ENCODE measurements around the gene ARHGEF4. TPM values are rescaled to one million over a fixed set of nuclear protein-coding genes. Genes with fewer than 3 reads are reported as not detected.
A peak's percentile ranks its signal among the peaks of the same experiment; 100 is the strongest.

ARHGEF4 gene
- total RNA-seq, 6 experiments from 2014 or later = 0.44 to 6.7 (median 0.67) TPM; not detected in 2

GRCh38 chr2:130843321-130843985 lies 6.7 kb downstream of the ARHGEF4 start:
- WGBS (ENCODE audit: insufficient coverage, low coverage, low lambda C conversion rate, missing lambda C conversion rate) = 73% methylated on average over 8 of the region's 12 CpGs
- DNase-seq = no peak
- no peaks in the 10 kb centered on the region for H3K4me1 ChIP-seq
- no peaks in the 10 kb centered on the region for H3K9me3 ChIP-seq
- H3K36me3 ChIP-seq = no peaks in the 10 kb centered on the region
- no peaks in the 10 kb centered on the region for H3K27me3 ChIP-seq
- H3K4me3 ChIP-seq = no peak overlapping the region
- intact Hi-C loops (cut with DNase I) = no loop called here
- TF ChIP-seq CTCF (IDR thresholded peaks at IDR 0.05) (no peak), POLR2A (IDR thresholded peaks at IDR 0.05) (no peak)
- ATAC-seq = no peak
- H3K27ac ChIP-seq = no peak overlapping the region

DNA sequence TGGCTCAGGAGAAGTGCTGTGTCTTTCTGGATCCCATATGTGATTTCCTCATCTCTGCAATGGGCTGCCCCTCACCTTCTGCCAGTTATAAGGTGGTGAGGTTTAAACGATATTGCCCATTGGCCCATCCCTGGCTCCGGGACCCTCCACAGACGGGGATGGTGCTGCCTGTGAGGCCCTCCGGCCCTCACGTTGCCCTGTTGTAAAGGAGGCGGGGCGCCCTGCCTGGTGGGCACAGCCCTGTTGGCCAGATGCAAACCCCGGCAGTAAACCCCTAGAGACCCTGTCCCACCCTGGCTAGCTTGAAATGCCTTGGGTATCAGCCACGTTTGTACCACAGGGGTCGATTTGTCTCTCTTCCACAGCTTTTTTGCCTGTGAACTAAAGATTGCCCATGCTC lies 7.4 kb downstream of the ARHGEF4 start:
- peak in 1 of 3 donors; percentile 3 for DNase-seq
- WGBS (ENCODE audit: insufficient coverage, low coverage, low lambda C conversion rate, missing lambda C conversion rate) = 41% methylated on average over 3 of the region's 10 CpGs

DNA sequence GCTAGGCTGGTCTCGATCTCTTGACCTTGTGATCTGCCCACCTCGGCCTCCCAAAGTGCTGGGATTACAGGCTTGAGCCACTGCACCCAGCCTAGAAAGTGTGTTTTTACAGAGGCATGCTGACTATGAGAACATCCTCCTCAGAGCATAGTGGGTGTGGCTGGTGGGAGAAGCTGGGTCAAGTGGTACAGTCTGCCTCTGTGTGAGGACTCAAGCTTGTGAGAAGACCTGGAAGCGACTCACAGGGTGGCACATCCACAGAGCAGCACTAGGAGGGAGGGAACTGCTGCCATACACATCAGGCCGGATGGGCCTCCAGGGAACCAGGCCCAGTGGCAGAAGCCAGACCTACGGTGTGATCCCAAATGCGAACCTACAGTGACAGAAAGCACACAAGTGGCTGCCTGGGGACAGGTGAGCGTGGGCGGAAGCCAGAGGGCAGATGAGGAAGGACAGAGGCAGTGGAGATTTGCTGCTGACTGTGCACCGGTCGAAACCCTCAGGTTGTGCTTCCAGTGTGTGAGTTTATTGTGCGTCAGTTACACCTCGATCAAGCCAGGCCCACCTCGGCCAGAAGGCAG lies 8.9 kb downstream of the ARHGEF4 start:
- Histone ChIP-seq H3K4me1 (no peaks in the 10 kb centered on the region), H3K27me3 (no peaks in the 10 kb centered on the region), H3K27ac (no peak overlapping the region), H3K9me3 (no peaks in the 10 kb centered on the region), H3K4me3 (no peak overlapping the region), H3K36me3 (no peaks in the 10 kb centered on the region)
- WGBS (ENCODE audit: insufficient coverage, low coverage, low lambda C conversion rate, missing lambda C conversion rate) = 76% methylated on average over 7 of the region's 13 CpGs
- DNase-seq (no peak), ATAC-seq (no peak)
- TF ChIP-seq CTCF (IDR thresholded peaks at IDR 0.05) = no peak
- TF ChIP-seq POLR2A (IDR thresholded peaks at IDR 0.05) = no peak
- intact Hi-C loops (cut with DNase I) = no loop called here

More for the DNA sequence above, 7.4 kb downstream of the ARHGEF4 start:
- no peaks in the 10 kb centered on the region for H3K9me3 ChIP-seq
- no peak overlapping the region for H3K4me3 ChIP-seq
- TF ChIP-seq CTCF (IDR thresholded peaks at IDR 0.05) (no peak), POLR2A (IDR thresholded peaks at IDR 0.05) (no peak)
- H3K4me1 ChIP-seq = no peaks in the 10 kb centered on the region
- H3K36me3 ChIP-seq = no peaks in the 10 kb centered on the region
- intact Hi-C loops (cut with DNase I) = no loop called here
- ATAC-seq = no peak
- no peaks in the 10 kb centered on the region for H3K27me3 ChIP-seq
- H3K27ac ChIP-seq = no peak overlapping the region

GRCh38 chr2:130846233-130846632 lies 9.5 kb downstream of the ARHGEF4 start:
- intact Hi-C loops (cut with DNase I) = no loop called here
- no peak for DNase-seq
- Histone ChIP-seq H3K36me3 (no peaks in the 10 kb centered on the region), H3K4me3 (no peak overlapping the region), H3K27me3 (no peaks in the 10 kb centered on the region), H3K9me3 (no peaks in the 10 kb centered on the region), H3K27ac (no peak overlapping the region), H3K4me1 (no peaks in the 10 kb centered on the region)
- WGBS (ENCODE audit: insufficient coverage, low coverage, low lambda C conversion rate, missing lambda C conversion rate) = 78% methylated on average over 8 of the region's 12 CpGs
- TF ChIP-seq POLR2A (IDR thresholded peaks at IDR 0.05) (no peak), CTCF (IDR thresholded peaks at IDR 0.05) (no peak)
- ATAC-seq = no peak
